Hepatocyte (in vitro differentiated cells): ENCODE data around the gene CTDSP2. TPM values are rescaled to one million over a fixed set of nuclear protein-coding genes. Genes with fewer than 3 reads are reported as not detected.

Source experiments
- DNase-seq: peaks from one replicate; pipeline ENCODE4 v3.0.0-alpha.2; 2016; ENCODE audit warnings: low spot score
- H2AFZ ChIP-seq: fragments of 200-600 bp; sonication (generic); 2 replicates; pipeline ENCODE4 v1.6.0; 2016; ENCODE audit warnings: antibody characterized with exemption, mild to moderate bottlenecking
- H3K27ac ChIP-seq: fragments of 200-600 bp; sonication (generic); 2 replicates; pipeline ENCODE4 v1.5.1; 2016; ENCODE audit warnings: mild to moderate bottlenecking
- H3K27me3 ChIP-seq: fragments of 200-600 bp; sonication (generic); 2 replicates; pipeline ENCODE4 v1.6.1; 2016
- H3K36me3 ChIP-seq: fragments of 200-600 bp; sonication (generic); replicated peaks from 2 replicates; pipeline ENCODE4 v1.5.1; 2016; ENCODE audit warnings: low read depth; ENCODE audit not compliant: insufficient read depth
- H3K4me1 ChIP-seq: fragments of 200-600 bp; sonication (generic); 2 replicates; pipeline ENCODE4 v1.5.1; 2016; ENCODE audit warnings: mild to moderate bottlenecking, moderate library complexity; ENCODE audit not compliant: insufficient read depth
- H3K4me2 ChIP-seq: fragments of 200-600 bp; sonication (generic); 2 replicates; pipeline ENCODE4 v1.6.0; 2016
- H3K4me3 ChIP-seq: fragments of 200-600 bp; sonication (generic); 2 replicates; pipeline ENCODE4 v1.5.1; 2016; ENCODE audit warnings: mild to moderate bottlenecking
- H3K79me2 ChIP-seq: fragments of 200-600 bp; sonication (generic); 2 replicates; pipeline ENCODE4 v1.6.0; 2017; ENCODE audit warnings: mild to moderate bottlenecking
- H3K9me2 ChIP-seq: fragments of 200-600 bp; sonication (generic); replicated peaks from 2 replicates; pipeline ENCODE4 v1.6.0; 2017; ENCODE audit warnings: mild to moderate bottlenecking; ENCODE audit not compliant: insufficient read depth
- H3K9me3 ChIP-seq: fragments of 200-600 bp; sonication (generic); 2 replicates; pipeline ENCODE4 v1.5.1; 2016; ENCODE audit warnings: low read depth, mild to moderate bottlenecking
- H4K20me1 ChIP-seq: fragments of 200-600 bp; sonication (generic); 2 replicates; pipeline ENCODE4 v1.6.0; 2016; ENCODE audit warnings: mild to moderate bottlenecking; ENCODE audit not compliant: insufficient read depth, poor library complexity, severe bottlenecking
- EZH2 ChIP-seq: fragments of 200-600 bp; sonication (generic); IDR thresholded peaks from 2 replicates; pipeline ENCODE4 v1.6.1; 2016; ENCODE audit warnings: antibody characterized with exemption, mild to moderate bottlenecking, borderline replicate concordance
- EZH2phosphoT487 ChIP-seq: fragments of 200-600 bp; sonication (generic); IDR thresholded peaks from one replicate; pipeline ENCODE4 v1.6.1; 2018; ENCODE audit warnings: antibody characterized with exemption, mild to moderate bottlenecking, low read depth, moderate library complexity; ENCODE audit not compliant: unreplicated experiment, severe bottlenecking
- WGBS: methylation state at CpG from one replicate; pipeline ENCODE4 v1.1.6; 2016; ENCODE audit warnings: low lambda C conversion rate; ENCODE audit errors: missing lambda C conversion rate; 5-methylcytosine and 5-hydroxymethylcytosine counted together
- polyA plus RNA-seq: library from polyadenylated mRNA; unstranded; fragments of >200 nt; fragmentation: Nextera tagmentation; extraction: Ambion mirVana; gene quantifications from 2 replicates; pipeline ENCODE4 v1.2.1, GENCODE V29; 2016
- total RNA-seq: library from RNA; depleted of rRNA; stranded (reverse); fragments of >200 nt; gene quantifications from 2 replicates; pipeline ENCODE4 v1.2.3, GENCODE V29; 2014
- TF ChIP-seq, protein P1 (sequence below): fragments of 200-600 bp; sonication (generic); IDR thresholded peaks from 2 replicates; pipeline ENCODE4 v1.5.1; 2016; ENCODE audit warnings: antibody characterized with exemption, mild to moderate bottlenecking; ENCODE audit not compliant: poor library complexity

Gene CTDSP2
- total and polyA plus RNA-seq, 2 experiments from 2014 or later = 75.9 to 96.8 TPM

DNA sequence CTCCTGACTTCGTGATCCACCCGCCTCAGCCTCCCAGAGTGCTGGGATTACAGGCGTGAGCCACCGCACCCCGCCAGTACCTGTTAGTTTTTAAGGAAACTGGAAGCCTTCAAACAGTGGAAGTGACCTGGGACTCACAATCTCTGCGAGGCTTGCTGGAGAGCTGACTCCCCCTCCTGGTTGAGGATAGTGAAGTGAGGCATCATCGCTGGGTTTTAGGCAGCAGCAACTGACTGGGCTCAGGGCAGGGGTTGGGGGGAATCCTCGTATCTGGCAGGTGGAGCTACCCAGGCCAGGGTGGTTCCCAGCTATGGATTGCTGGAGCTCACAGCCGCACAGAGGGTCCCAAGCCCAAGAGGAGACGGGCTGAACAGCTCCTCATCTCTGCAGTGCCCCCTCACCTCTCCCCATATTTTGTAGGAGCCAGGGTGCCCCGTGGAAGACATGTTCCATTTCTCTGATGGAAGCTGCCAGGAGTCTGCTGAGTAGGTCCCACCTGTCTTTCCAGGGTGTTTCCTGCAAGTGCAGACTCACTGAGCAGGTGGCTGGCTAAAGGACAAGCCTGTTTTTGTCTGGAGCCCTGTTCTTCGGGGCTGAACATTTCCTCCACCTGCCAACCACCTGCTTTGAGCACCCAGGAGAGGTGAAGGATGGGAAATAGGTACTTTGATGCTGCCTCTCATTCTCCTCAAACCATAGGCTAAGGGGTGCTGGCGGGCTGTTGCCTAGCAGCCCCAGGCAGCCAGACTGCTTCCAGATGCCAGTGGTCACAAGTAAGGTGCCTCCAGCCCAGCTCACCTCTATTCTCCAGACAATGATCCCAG lies 31.1 kb downstream of the CTDSP2 start:
- no peak overlapping the region for H3K4me3 ChIP-seq
- no peak overlapping the region for H3K4me2 ChIP-seq
- H3K79me2 ChIP-seq = no peaks in the 10 kb centered on the region
- H3K27me3 ChIP-seq = no peaks in the 10 kb centered on the region
- no peak overlapping the region for H2AFZ ChIP-seq
- peaks cover 5% of the 10 kb centered on the region for H3K4me1 ChIP-seq
- TF ChIP-seq EZH2 (no peak), EZH2phosphoT487 (no peak)
- TF ChIP-seq, protein P1, sequence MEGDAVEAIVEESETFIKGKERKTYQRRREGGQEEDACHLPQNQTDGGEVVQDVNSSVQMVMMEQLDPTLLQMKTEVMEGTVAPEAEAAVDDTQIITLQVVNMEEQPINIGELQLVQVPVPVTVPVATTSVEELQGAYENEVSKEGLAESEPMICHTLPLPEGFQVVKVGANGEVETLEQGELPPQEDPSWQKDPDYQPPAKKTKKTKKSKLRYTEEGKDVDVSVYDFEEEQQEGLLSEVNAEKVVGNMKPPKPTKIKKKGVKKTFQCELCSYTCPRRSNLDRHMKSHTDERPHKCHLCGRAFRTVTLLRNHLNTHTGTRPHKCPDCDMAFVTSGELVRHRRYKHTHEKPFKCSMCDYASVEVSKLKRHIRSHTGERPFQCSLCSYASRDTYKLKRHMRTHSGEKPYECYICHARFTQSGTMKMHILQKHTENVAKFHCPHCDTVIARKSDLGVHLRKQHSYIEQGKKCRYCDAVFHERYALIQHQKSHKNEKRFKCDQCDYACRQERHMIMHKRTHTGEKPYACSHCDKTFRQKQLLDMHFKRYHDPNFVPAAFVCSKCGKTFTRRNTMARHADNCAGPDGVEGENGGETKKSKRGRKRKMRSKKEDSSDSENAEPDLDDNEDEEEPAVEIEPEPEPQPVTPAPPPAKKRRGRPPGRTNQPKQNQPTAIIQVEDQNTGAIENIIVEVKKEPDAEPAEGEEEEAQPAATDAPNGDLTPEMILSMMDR = no peak
- no peaks in the 10 kb centered on the region for H3K36me3 ChIP-seq
- DNase-seq = no peak
- H4K20me1 ChIP-seq = no peaks in the 10 kb centered on the region
- no peak overlapping the region for H3K27ac ChIP-seq
- no peaks in the 10 kb centered on the region for H3K9me2 ChIP-seq
- 70% methylated on average over 13 of the region's 13 CpGs for WGBS
- no peaks in the 10 kb centered on the region for H3K9me3 ChIP-seq

DNA sequence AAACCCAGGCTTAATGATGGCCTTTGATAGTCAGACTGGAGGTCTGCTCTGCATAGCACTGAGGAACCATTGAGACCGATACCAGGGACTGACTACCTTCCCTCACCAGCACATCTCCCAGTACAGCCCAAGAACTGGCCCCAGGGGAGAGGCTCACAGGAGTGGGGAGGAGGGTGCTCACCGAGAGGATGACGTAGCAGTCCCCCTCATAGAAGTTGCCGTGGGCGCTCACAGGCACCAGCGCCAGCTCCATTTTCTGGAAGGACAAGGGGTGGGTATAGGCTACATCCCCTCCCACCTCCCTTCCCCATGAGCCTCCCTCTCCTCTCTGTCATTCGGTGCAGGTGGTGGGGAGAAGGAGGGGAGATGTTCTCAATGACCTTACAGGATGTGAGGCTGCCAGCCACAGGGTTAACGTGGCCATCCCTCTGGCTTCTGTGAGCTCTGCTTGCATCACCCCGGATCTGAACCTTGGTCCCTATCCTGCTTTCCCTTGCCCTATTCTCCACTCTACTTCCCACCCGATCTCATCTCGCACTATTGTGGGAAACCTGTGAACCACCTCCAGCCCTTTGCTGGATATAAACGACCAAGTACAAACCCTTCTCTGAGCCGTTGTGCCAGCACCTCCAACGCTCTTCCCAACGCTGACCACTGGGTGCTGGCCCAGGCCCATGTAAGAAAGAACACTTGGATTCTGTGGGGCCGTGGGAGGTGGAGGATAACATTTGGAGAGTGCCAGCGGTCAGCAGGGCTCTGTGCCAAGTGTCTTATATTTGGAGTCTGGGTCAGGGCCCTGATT lies 32.4 kb downstream of the CTDSP2 start:
- Histone ChIP-seq H3K36me3 (no peaks in the 10 kb centered on the region), H3K4me2 (no peak overlapping the region), H3K27ac (no peak overlapping the region), H3K4me1 (peaks cover 5% of the 10 kb centered on the region), H2AFZ (no peak overlapping the region), H3K4me3 (no peak overlapping the region), H3K9me2 (no peaks in the 10 kb centered on the region), H4K20me1 (no peaks in the 10 kb centered on the region), H3K27me3 (no peaks in the 10 kb centered on the region), H3K79me2 (no peaks in the 10 kb centered on the region), H3K9me3 (no peaks in the 10 kb centered on the region)
- no peak for TF ChIP-seq EZH2
- TF ChIP-seq EZH2phosphoT487 = no peak
- TF ChIP-seq, protein P1 = no peak
- no peak for DNase-seq
- 81% methylated on average over 17 of the region's 17 CpGs for WGBS

DNA sequence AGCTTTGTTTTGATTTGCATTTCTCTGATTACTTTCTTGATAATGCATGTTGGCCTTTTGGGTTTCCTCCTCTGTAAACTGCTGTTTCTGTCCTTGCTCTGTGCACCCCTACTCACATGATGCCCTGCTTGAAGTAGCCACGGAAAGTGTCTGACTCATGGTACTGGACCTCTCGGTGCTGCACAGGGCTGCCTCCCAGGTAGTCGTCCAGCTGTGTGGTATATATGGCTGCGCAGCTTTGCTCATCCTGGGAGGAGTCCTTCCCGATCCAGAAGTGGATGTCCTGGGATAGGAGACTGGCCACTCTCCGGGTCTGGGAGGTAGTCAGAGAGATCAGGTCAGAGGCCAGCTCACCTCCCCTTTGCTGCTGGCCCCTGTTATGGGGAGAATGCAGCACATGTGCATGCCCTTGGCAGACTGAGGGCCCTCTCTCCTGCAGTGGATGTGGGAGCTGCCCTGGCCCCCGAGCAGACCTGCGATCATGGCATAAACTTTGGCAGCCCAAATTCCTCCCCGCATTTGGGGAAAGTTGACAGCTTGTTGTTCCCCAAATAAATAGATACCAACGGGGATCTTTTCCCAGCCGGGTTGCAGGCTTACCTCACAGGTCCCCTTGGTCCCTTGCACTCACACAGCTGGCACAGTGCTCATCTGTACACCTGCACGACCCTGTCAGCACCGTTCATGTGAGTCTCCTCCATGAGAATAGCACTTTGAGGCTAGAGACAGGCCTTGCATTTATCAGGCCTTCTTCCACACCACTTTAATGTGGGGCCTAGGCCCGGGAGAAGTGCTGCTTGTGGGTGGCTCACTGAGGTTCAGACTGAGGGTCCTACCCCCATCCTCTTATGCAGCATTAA lies 33.2 kb downstream of the CTDSP2 start:
- H3K27me3 ChIP-seq = no peaks in the 10 kb centered on the region

More for the DNA sequence above, 33.2 kb downstream of the CTDSP2 start:
- no peaks in the 10 kb centered on the region for H3K9me2 ChIP-seq
- H3K4me1 ChIP-seq = no peaks in the 10 kb centered on the region
- TF ChIP-seq EZH2phosphoT487 = no peak
- TF ChIP-seq EZH2 = no peak
- TF ChIP-seq, protein P1 = no peak
- WGBS = 91% methylated on average over 14 of the region's 14 CpGs
- H2AFZ ChIP-seq = no peak overlapping the region
- H3K4me2 ChIP-seq = no peak overlapping the region
- no peak for DNase-seq
- H4K20me1 ChIP-seq = no peaks in the 10 kb centered on the region
- H3K27ac ChIP-seq = no peak overlapping the region
- H3K79me2 ChIP-seq = no peaks in the 10 kb centered on the region
- H3K36me3 ChIP-seq = no peaks in the 10 kb centered on the region
- no peak overlapping the region for H3K4me3 ChIP-seq
- no peaks in the 10 kb centered on the region for H3K9me3 ChIP-seq
